ENCODE data around the gene FBXL15. TPM values are rescaled to one million over a fixed set of nuclear protein-coding genes. Genes with fewer than 3 reads are reported as not detected.

The FBXL15 gene
- total RNA-seq, 4 donors from 2014 or later = 12.5 to 17.9 (median 13.8) TPM

DNA sequence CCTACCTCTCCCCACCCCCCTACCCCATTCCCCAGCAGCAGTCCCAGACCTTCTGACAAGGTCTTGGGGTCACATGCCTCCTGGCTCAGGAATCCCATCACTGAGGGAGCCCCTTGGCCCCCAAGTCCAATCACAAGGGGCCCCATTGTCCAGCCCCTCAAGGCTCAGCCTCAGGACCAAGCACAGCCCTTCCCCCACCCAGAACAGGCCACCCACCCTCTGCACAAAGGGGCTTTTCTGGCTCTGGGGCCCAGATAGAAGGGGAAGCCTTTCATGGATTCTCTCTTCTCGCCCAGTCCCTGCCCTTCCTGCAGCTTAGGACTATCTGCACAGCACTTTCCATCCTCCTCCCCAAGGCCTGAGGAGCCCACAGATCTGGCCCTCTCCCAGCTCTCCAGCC, 4.8 kb downstream of the FBXL15 start:
- Histone ChIP-seq H3K9me3 (no peaks in the 10 kb centered on the region), H3K27me3 (no peaks in the 10 kb centered on the region), H3K27ac (no peak overlapping the region), H3K4me3 (no peak overlapping the region), H3K4me1 (peaks cover 21% of the 10 kb centered on the region), H3K36me3 (peaks cover 12% of the 10 kb centered on the region)
- TF ChIP-seq POLR2AphosphoS5 (IDR thresholded peaks at IDR 0.05) (no peak), EP300 (IDR thresholded peaks at IDR 0.05) (no peak), POLR2A (IDR thresholded peaks at IDR 0.05) (no peak)
- TF ChIP-seq, protein P1, sequence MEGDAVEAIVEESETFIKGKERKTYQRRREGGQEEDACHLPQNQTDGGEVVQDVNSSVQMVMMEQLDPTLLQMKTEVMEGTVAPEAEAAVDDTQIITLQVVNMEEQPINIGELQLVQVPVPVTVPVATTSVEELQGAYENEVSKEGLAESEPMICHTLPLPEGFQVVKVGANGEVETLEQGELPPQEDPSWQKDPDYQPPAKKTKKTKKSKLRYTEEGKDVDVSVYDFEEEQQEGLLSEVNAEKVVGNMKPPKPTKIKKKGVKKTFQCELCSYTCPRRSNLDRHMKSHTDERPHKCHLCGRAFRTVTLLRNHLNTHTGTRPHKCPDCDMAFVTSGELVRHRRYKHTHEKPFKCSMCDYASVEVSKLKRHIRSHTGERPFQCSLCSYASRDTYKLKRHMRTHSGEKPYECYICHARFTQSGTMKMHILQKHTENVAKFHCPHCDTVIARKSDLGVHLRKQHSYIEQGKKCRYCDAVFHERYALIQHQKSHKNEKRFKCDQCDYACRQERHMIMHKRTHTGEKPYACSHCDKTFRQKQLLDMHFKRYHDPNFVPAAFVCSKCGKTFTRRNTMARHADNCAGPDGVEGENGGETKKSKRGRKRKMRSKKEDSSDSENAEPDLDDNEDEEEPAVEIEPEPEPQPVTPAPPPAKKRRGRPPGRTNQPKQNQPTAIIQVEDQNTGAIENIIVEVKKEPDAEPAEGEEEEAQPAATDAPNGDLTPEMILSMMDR (IDR thresholded peaks at IDR 0.05) = no peak
- 100% methylated on average over 1 of the region's 1 CpG for WGBS
- no peak for DNase-seq (ENCODE audit: low spot score in 2 of 2)

DNA sequence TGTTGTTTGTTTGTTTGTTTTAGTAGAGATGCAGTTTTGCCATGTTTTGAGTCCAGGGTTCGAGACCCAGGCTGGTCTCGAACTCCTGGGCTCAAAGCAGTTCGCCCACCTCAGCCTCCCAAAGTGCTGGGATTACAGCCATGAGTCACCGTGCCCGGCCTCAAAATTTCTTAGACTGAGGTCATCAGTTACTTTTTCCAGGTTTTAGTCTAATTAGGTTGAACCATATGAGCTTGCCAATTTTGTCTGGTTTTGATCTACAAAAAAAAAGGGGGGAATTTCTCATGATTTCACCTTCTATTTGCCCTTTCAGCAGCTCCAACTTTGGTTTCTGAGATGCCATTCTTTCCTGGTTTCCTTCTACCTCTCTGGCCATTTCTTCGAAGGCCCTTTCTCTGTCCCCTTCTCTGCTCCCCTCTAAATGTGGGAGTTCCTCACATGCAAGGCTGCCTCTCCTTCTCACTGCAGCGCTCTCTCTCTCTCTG, 6.2 kb downstream of the FBXL15 start:
- Histone ChIP-seq H3K36me3 (peaks cover 12% of the 10 kb centered on the region), H3K4me1 (peaks cover 26% of the 10 kb centered on the region), H3K4me3 (no peak overlapping the region), H3K27me3 (no peaks in the 10 kb centered on the region), H3K9me3 (no peaks in the 10 kb centered on the region), H3K27ac (no peak overlapping the region)
- 83% methylated on average over 7 of the region's 7 CpGs for WGBS
- no peak for DNase-seq (ENCODE audit: low spot score in 2 of 2)
- TF ChIP-seq, protein P1 (IDR thresholded peaks at IDR 0.05) = no peak
- no peak for TF ChIP-seq POLR2AphosphoS5 (IDR thresholded peaks at IDR 0.05)

DNA sequence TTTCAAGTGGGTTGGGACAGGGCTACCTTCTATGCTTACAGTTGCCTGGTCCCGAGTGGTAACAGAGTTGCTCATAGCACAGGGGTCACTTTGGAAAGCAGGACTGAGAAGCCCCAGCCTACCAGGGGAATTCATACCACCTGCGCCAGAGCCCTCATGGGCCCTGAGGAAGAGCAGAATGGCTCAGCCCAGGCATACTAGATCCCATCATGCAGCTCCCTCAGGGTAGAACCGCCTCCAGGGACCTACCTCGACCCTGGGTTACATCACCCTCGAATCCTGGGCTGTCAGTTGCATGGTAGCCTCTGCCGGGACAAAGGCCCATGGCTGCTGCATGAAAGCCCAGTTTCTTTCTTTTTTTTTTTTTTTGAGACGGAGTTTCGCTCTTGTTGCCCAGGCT, 8.8 kb downstream of the FBXL15 start:
- H3K36me3 ChIP-seq = peaks cover 2% of the 10 kb centered on the region
- H3K4me3 ChIP-seq = no peak overlapping the region
- no peaks in the 10 kb centered on the region for H3K27me3 ChIP-seq
- H3K27ac ChIP-seq = no peak overlapping the region
- no peak for TF ChIP-seq POLR2AphosphoS5 (IDR thresholded peaks at IDR 0.05)
- TF ChIP-seq, protein P1 (IDR thresholded peaks at IDR 0.05) = no peak
- TF ChIP-seq POLR2A (IDR thresholded peaks at IDR 0.05) = no peak
- TF ChIP-seq EP300 (IDR thresholded peaks at IDR 0.05) = no peak
- peaks cover 17% of the 10 kb centered on the region for H3K4me1 ChIP-seq
- no peak for DNase-seq (ENCODE audit: low spot score in 2 of 2)
- 79% methylated on average over 7 of the region's 8 CpGs for WGBS
- H3K9me3 ChIP-seq = no peaks in the 10 kb centered on the region

DNA sequence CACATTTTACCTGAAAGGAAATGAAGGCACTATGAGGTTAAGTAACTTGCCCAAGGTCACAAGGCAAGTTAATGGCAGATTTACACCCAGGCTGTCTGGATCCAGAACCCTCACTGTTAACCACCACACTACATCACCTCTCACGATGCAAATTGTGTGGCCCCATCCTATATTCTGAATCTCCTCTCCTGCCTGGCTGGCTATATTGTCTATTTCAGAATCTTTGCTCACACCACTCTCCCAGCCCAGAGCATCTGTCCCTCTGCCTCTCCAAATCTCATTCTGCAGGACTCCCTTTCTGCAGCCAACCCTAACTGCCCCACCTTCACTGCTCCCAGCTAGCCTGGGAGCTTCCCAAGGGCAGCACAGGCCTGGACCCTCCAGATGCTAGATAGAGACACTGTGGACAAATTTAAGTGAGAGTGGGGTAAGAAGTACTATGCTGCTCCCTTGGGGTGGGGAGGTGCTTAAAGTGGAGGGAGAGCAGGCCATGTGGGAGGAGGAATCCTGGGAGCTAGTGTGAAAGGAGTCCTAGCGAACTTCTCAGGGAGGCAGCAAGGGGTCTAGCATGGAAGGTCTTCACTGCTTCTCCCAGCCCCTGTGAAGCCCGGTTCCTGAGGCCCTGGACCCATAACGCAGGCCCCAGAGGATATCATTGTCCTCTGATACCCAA, 11.0 kb downstream of the FBXL15 start:
- DNase-seq (ENCODE audit: low spot score in 2 of 2) = no peak
- 14% methylated on average over 4 of the region's 4 CpGs for WGBS
- Histone ChIP-seq H3K9me3 (no peaks in the 10 kb centered on the region), H3K27ac (peak overlapping the region; percentile 69), H3K27me3 (peaks cover 7% of the 10 kb centered on the region), H3K4me3 (peak overlapping the region; percentile 92), H3K4me1 (peaks cover 33% of the 10 kb centered on the region), H3K36me3 (no peaks in the 10 kb centered on the region)
- TF ChIP-seq EP300 (IDR thresholded peaks at IDR 0.05) (no peak), POLR2AphosphoS5 (IDR thresholded peaks at IDR 0.05) (no peak)

DNA sequence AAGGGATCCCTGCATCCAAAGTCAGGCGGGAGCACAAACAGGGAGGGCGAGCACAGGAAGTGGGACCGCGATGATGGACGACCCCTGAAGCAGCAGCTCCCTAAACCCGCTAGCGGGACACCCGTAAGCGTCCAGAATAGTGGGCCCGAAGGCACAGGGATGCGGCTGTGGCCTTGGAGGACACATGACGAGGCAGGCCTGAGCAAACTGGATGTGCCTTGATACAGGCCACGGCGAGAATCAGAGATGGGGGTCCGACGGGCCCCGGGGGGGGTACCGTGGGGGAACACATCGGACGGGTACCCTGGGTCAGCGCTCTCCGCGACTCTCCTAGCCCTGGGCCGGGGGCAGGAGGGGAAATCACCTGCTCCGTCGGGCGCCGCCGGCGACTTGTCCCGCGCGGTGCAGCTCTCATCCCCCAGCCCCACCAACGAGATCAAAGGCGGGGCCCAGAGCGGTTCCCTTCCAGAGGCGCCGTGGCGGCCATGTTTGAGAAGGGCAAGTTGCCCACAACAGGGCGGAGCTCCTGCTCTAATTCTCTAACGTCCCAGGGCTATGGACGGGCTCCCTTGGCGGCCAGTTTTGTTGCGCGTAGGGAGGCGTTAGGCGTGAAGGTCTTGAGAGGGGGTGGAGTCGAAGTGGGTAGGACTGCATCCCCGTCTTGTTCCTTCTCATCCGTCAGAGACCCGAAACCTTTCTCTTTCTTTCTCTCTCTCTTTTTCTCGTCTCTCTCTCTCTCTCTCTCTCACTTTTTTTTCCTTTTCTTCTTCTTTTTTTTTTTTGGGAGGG, 11.7 kb downstream of the FBXL15 start, which contains the start of gene CUEDC2:
CUEDC2 (minus strand) TSS at position 413 of the 789 bp plus-strand sequence. CDS start 7,386 bp downstream, outside the sequence.
- H3K27ac ChIP-seq = peak within 1 kb of the TSS; percentile 69
- H3K36me3 ChIP-seq = no peaks in the 10 kb centered on the region
- peaks cover 33% of the 10 kb centered on the region for H3K4me1 ChIP-seq
- no peaks in the 10 kb centered on the region for H3K9me3 ChIP-seq
- peak within 1 kb of the TSS; percentile 92 for H3K4me3 ChIP-seq
- peak; percentile 97 to 98 for DNase-seq (ENCODE audit: low spot score in 2 of 2)
- peaks cover 7% of the 10 kb centered on the region for H3K27me3 ChIP-seq
- TF ChIP-seq, protein P1 (IDR thresholded peaks at IDR 0.05) = no peak
- peak in 2 of 3 donors; percentile 58 to 72 for TF ChIP-seq POLR2AphosphoS5 (IDR thresholded peaks at IDR 0.05)
- WGBS = 0% methylated on average over 28 of the region's 52 CpGs
